HG03175 (cell line): Measurements from ENCODE around the gene TSPAN18.

ENCODE experiments used
- ATAC-seq: cut with Tn5 transposase; IDR thresholded peaks from one replicate; pipeline ENCODE4 v1.9.1; 2021; ENCODE audit warnings: mild to moderate bottlenecking, moderate library complexity; ENCODE audit not compliant: unreplicated experiment

The TSPAN18 gene

DNA sequence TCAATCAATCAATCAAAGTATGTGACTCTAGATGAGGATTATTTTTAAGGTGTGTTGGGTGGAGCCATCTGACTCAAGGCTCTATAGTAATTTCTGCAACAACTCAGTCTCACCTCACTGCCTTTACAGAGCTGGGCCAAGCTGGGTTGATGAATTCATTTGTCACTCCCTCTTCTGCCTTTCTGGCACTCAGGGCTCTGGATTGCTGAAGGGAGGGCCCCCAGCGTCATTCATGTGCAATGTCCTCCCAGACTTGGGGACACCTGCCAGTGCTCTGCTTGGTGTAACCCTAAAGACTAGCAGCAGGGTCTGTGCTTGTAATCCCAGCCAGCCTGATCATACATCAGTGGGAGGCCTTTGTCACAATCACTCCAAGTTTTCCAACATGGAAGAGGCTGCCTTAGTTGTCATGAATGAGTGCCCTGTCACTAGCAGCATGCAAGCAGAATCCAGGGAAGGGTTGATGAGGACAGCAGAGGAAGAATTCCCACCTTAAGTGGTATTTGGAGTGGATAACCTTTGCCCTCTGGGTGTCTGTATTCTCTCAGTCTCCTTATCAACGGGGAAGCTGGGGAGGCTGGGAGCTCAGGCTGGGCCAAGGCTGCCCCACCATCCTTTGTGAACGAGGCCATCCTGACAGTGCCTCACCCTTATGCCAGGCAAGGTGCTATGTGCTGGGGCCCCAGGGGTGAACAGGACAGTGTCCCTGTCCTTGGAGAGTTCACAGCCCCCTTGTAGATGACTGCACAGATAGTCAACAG is 225.9 kb downstream of the TSPAN18 start:
- no peak for ATAC-seq

GRCh38 chr11:44954051-44954906 is 227.5 kb downstream of the TSPAN18 start:
- ATAC-seq: no peak

GRCh38 chr11:44955015-44955738 is 228.4 kb downstream of the TSPAN18 start:
- ATAC-seq: no peak

GRCh38 chr11:44957040-44957515 is 230.3 kb downstream of the TSPAN18 start:
- no peak for ATAC-seq

DNA sequence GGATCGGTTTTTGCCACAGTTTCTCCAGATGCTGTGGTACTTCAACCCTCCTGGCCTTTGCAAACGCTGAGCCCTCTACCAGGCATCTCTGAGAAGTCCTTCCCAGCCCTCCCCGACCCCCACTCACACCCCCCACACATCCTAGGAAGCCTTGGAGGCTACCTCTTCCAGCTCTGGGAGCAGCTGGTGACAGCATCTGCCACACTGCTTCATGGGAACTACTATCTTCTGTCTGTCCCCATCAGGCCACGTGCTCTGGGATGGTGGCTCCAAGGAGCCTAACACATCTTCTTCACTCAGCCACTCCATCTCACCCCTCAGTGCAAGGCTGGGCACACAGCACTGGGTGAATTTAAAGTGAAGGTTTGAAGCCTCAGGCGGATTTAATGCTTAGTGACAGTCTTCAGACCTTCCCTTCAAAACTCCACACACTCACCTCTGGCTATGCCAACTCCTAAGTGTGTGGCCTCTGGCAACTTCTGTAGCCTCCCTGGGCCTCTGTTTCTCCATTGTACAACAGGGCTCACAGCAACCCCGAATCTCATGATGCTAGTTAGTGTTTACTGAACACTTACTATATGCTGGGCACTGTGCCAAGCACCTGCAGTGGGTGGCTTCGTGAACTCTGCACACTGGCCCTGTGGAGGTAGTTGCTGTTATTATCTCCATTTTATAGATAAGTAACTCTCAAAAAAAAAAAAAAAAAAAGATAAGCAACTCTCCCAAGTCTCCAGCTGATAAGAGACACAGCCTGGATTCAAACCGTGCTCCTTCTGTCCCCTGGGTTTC is 231.2 kb downstream of the TSPAN18 start:
- no peak for ATAC-seq

DNA sequence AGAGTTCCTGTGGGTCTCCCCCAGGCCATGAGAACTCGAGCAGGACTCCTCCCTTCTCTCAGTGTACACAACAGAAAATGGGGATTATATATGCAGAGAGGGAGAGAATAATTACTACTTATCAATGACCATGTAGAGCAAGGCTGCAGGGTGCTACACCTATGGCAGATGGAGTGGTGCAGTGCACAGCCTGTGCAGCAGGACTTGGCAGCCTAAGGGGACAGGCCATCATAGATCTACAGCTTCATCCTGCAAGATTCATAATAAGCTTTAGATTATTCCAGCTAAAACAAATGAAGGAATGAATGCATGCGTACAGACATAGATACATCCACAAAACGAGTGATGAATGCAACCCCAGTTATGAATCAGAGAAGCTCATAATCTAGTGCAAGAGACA is 232.3 kb downstream of the TSPAN18 start:
- no peak for ATAC-seq

- no peak for ATAC-seq
Observed at GRCh38 chr11:44960200-44960845, 233.6 kb downstream of the TSPAN18 start.

DNA sequence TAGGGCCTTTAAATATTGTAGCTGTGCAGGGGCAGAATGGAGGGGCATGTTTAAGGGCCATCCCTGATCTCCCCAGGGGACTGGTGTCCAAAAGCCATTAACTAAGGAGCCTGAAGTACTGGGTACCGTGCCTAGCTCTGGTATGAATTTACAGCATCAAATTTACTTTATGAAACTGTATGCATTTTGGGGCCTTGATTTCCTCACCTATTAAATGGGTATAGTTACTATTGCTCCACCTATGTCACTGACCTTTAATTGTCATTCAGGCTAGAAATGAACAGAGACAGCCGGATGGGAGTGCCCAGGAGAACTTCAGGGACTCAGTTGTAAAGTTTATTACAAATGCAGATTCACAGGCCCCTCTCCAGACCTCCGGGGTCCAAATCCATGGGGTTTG is 235.7 kb downstream of the TSPAN18 start:
- ATAC-seq: no peak

GRCh38 chr11:44963136-44963535 is 236.4 kb downstream of the TSPAN18 start:
- ATAC-seq: no peak

GRCh38 chr11:44963948-44964347 is 237.2 kb downstream of the TSPAN18 start:
- ATAC-seq: no peak

DNA sequence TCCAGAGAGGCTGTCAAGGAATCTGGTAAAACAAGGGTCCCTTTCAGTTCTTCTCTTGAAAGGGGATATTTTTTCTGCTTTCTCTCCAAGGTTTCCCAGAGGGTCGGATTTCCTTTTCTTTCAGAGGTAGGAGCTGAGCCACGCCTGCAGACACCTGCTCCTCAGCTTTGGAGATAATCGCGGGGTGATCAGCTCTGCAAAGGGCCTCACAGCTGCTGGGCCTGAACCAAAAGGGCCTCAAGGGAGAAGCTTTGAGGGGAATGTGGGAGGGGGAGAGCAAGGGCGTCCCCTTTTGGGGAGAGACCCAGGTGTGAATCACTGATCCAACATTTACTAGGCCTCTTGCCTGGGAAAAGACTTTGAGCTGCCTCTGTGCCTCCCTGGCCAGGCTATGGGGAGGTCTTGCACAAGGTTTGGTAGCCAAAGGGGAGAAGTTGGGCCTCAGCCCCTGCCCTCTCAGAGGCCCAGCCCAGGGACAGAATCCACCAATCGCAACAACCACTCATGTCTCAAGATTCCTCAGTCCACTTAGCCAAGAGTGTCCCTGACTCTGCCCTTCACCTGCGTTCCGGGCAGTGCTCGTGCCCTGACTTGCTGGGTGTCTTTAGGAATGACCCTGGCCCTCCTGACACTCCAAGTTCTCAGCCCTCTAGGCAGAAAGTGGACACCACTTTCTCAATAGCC is 237.9 kb downstream of the TSPAN18 start:
- ATAC-seq: no peak

DNA sequence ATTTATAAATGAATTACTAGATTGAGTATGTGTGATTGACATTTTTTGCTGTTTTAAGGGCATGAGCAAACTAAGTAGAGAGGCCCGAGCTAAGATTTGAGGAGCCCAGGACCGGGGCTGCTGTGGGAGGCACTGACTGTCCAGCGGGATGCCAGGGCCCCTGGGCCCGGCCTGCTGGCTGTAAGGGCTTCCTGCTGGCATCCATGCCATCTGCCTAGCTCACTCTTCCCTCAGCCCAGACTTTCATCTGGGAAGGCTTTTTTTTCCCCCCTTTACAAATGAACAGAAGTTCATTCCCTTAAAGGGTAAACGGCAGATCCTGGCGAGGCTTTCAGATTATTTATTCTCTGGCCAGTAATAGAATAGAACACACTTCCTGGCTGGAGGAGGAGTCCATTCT is 239.9 kb downstream of the TSPAN18 start:
- ATAC-seq: no peak

GRCh38 chr11:44967930-44968496 is 241.3 kb downstream of the TSPAN18 start:
- ATAC-seq: no peak

DNA sequence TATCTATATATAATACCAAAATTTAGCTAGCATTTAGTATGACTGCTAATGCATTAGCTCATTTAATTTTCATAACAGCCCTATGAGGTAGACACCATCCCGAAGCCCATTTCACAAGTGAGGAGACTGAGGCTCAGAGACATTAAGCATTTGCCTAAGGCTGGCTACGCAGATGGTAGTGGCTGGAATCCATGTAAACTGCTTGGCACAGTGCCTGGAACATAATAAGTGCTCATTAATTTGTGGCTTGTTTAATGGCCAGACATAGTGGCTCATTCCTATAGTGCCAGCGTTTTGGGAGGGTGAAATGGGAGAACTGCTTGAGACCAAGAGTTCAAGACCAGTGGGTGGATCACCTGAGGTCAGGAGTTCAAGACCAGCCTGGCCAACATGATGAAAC is 241.7 kb downstream of the TSPAN18 start:
- ATAC-seq: no peak

- no peak for ATAC-seq
Observed at GRCh38 chr11:44969651-44970252, 243.0 kb downstream of the TSPAN18 start.

DNA sequence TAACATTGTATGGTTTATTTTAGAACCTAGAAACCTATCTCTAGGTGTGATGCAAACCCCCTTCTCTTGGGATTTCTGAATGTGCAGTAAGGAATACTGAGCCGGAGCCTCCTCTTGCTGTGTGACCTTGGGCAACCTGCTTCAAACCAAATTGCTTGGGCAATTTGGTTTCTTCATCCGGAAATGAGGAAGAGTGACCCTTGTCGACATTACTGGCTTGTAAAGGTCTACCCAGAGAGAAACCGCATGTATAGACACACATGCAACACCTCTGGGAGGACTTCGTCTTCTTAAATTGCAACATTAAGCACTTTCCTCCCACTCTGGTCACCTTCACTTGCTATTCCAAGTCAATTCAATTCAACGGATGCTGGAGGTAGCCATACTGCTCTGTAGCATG is 243.5 kb downstream of the TSPAN18 start:
- ATAC-seq: no peak

- ATAC-seq: no peak
Observed at GRCh38 chr11:44971185-44971584, 244.4 kb downstream of the TSPAN18 start.

DNA sequence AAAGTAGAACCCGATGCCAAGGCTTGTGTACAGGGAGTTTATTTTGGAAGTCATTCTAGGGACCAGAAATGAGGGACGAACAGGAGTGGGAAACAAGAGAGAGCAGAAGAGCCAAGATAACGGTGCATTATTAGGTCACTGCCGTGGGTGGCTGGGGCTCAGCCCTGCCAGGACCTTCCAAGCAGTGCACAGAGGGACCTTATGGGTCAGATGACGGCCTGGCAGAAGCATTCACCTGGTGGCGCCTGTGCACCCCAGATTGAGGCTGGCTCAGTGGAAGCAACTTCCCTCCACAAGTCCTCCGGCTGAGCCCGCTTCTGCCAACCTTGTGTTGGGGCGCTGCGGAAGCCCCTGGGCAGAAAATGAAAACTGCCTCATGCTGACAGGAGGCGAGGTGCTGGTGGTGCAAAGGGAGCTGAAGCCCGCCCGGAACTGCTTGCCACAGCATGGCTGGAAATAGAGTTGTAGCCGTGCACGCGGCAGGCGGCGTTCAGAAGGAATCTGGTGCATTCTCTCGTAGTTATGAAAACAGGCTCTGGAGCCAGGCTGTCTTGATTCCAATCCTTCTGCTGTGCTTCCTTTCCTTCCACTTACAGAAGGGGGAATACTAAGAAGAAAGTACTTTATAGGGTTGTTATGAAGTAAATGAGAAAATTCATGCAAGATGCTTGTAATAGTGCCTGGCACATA is 246.1 kb downstream of the TSPAN18 start:
- no peak for ATAC-seq
